ENCODE results near the gene MUC12. TPM values are rescaled to one million over a fixed set of nuclear protein-coding genes. Genes with fewer than 3 reads are reported as not detected.

The MUC12 gene
- total and polyA plus RNA-seq, 2 donors (not counting 3 experiments of a cell fraction or from before 2014, with no cell fraction given) = not detected

DNA sequence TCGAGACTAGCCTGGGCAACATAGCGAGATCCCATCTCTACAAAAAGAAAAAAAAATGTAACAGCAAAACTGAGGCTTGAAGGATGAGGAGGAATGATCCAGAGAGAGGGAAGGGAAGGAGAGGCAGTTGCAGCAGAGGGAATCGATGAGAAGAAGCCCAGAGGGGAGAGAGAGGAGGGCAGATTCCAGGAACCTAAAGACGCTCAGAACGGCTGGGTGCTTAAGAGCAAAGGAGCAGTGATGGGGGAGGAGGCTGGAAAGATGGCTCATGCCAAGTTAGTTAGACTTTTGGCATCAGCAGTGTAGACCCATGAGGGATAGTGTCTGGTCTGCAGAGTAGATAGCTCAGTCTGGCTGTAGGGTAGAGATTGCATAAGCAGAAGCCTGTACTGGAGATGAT, 40.3 kb downstream of the MUC12 start:
- dilution Hi-C loops (cut with MboI; ENCODE audit: extremely low pct_ligation_motif_present, low sequenced_read_pairs) (no loop called here), intact Hi-C loops (cut with micrococcal nuclease) (loop anchor here (10.0 kb wide), 1 partner anchor 45 kb away; the partner anchor contains the start of gene MUC12)
- Histone ChIP-seq H3K4me2 (ENCODE audit: insufficient read depth, low read length) (no peak overlapping the region), H3K27ac (ENCODE audit: insufficient read depth, low read depth, low read length) (no peak overlapping the region), H3K9me1 (replicated peaks; ENCODE audit: control insufficient read depth, extremely low read depth, insufficient read depth, low read length) (no peaks in the 10 kb centered on the region), H3K36me3 (ENCODE audit: control insufficient read depth in 2 of 2, extremely low read depth in 1 of 2, insufficient read depth in 2 of 2, low read length in 2 of 2) (no peaks in the 10 kb centered on the region), H2AFZ (ENCODE audit: low read depth, low read length) (no peak overlapping the region), H3K9me3 (replicated peaks; ENCODE audit: control insufficient read depth, insufficient read depth, low read length) (no peaks in the 10 kb centered on the region), H3K79me2 (ENCODE audit: control insufficient read depth, insufficient read depth, low read length) (no peaks in the 10 kb centered on the region), H3K9ac (replicated peaks; ENCODE audit: extremely low read depth, insufficient read depth, low read length) (no peak overlapping the region), H3K4me3 (replicated peaks in 1 of 3; ENCODE audit: insufficient read depth in 1 of 3, low read depth in 1 of 3, low read length in 3 of 3) (no peak overlapping the region), H4K20me1 (replicated peaks; ENCODE audit: control insufficient read depth, extremely low read depth, insufficient read depth, low read length) (no peaks in the 10 kb centered on the region), H3K4me1 (ENCODE audit: control insufficient read depth, extremely low read depth, insufficient read depth, low read length) (no peaks in the 10 kb centered on the region), H3K27me3 (ENCODE audit: control insufficient read depth in 2 of 2, insufficient read depth in 2 of 2, low read length in 2 of 2) (no peaks in the 10 kb centered on the region)
- CTCF ChIA-PET = interaction anchor here (1.7 kb wide), 1 partner anchor 49 kb away, joined by 3 read pairs; no protein-coding TSS in a partner anchor
- POLR2A ChIA-PET = no interaction called here
- TF ChIP-seq CTCF (IDR thresholded peaks at IDR 0.05; ENCODE audit: extremely low read depth in 1 of 2, insufficient read depth in 1 of 2, low read depth in 1 of 2, low read length in 2 of 2) = no peak
- TF ChIP-seq FOS (IDR thresholded peaks at IDR 0.05; ENCODE audit: borderline replicate concordance, insufficient read depth, low read length) = no peak
- no peak for TF ChIP-seq GATA2 (IDR thresholded peaks at IDR 0.05; ENCODE audit: insufficient read depth, insufficient read length, low read depth, low read length)
- no peak for TF ChIP-seq EZH2 (IDR thresholded peaks at IDR 0.05; ENCODE audit: borderline replicate concordance, low read depth, low read length, severe bottlenecking)
- TF ChIP-seq, protein P1, sequence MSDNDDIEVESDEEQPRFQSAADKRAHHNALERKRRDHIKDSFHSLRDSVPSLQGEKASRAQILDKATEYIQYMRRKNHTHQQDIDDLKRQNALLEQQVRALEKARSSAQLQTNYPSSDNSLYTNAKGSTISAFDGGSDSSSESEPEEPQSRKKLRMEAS (IDR thresholded peaks at IDR 0.05; ENCODE audit: insufficient read depth, insufficient read length) = no peak
- TF ChIP-seq POLR2A (IDR thresholded peaks at IDR 0.05; ENCODE audit: low read depth, low read length) = no peak
- no peak for TF ChIP-seq MYC (IDR thresholded peaks at IDR 0.05; ENCODE audit: low read depth, low read length)
- TF ChIP-seq POLR2AphosphoS5 (IDR thresholded peaks at IDR 0.05; ENCODE audit: insufficient read depth, low read depth, low read length) = no peak
- TF ChIP-seq JUN (IDR thresholded peaks at IDR 0.05; ENCODE audit: borderline replicate concordance, insufficient read depth, insufficient read length, low read depth) = no peak
- BruUV-seq (replicated peaks) = no TSS peak
- DNase-seq (ENCODE audit: low read depth, low spot score) (no peak), FAIRE-seq (no peak)

Data from endothelial cell of umbilical vein (primary cell).